Transverse colon (tissue), 3 donors: Measurements from ENCODE around the gene CHST15.
"Not testable (repeated sequence)": the region's sequence is repeated elsewhere in the genome, so short reads cannot be mapped to it uniquely, and the experiment has no call there.

Experiments used
- CTCF ChIP-seq, 5 experiments: fragments of 200-600 bp in 3 of 5; fragments of 450-650 bp in 2 of 5; sonication (generic) in 3 of 5; IDR thresholded peaks; 1 replicate in 2 of 5; 2 replicates in 3 of 5; pipeline ENCODE4 v1.5.1; 2016 to 2017; ENCODE audit warnings: antibody characterized with exemption in 5 of 5, inconsistent platforms in 3 of 5, mild to moderate bottlenecking in 2 of 5, moderate library complexity in 1 of 5
- POLR2A ChIP-seq: fragments of 450-650 bp; IDR thresholded peaks from one replicate; pipeline ENCODE4 v1.6.1; 2016; ENCODE audit warnings: antibody characterized with exemption, mild to moderate bottlenecking, moderate library complexity

- TF ChIP-seq CTCF (IDR thresholded peaks at IDR 0.05); POLR2A: not testable (repeated sequence)
Observed at GRCh38 chr10:124093774-124094418, 498 bp upstream of the CHST15 start.
